DMS53 treated with DMSO at 0.1 percent for 48 hours (cell line): ENCODE results near the gene SPIB.
"Not testable (repeated sequence)": the region's sequence is repeated elsewhere in the genome, so short reads cannot be mapped to it uniquely, and the experiment has no call there.

ENCODE experiments used
- DNase-seq: peaks from one replicate; lab custom pipeline; 2025; ENCODE audit not compliant: unreplicated experiment; lab: John Stamatoyannopoulos, UW

Gene SPIB

GRCh38 chr19:50435221-50435620 lies 16.5 kb downstream of the SPIB start:
- no peak for DNase-seq

- DNase-seq, result no peak
These were observed 16.9 kb downstream of the SPIB start for GRCh38 chr19:50435627-50436026.

GRCh38 chr19:50437862-50438449 lies 19.2 kb downstream of the SPIB start:
- no peak for DNase-seq

- not testable (repeated sequence) for DNase-seq
These were observed 20.4 kb downstream of the SPIB start for GRCh38 chr19:50439130-50439529.

GRCh38 chr19:50444059-50444458 lies 25.3 kb downstream of the SPIB start:
- DNase-seq, result no peak

- DNase-seq, result no peak
These were observed 28.3 kb downstream of the SPIB start for GRCh38 chr19:50447053-50447452.

GRCh38 chr19:50447750-50448149 lies 29.0 kb downstream of the SPIB start:
- DNase-seq, result no peak

- no peak for DNase-seq
These were observed 30.6 kb downstream of the SPIB start for GRCh38 chr19:50449236-50449899.

- DNase-seq, result no peak
These were observed 31.9 kb downstream of the SPIB start for GRCh38 chr19:50450369-50451222.

GRCh38 chr19:50451223-50451534 lies 32.4 kb downstream of the SPIB start:
- no peak for DNase-seq

- DNase-seq, result no peak
These were observed 34.5 kb downstream of the SPIB start for GRCh38 chr19:50453243-50453642.

GRCh38 chr19:50455992-50456391 lies 37.3 kb downstream of the SPIB start:
- no peak for DNase-seq

GRCh38 chr19:50457300-50457699 lies 38.6 kb downstream of the SPIB start:
- no peak for DNase-seq

- no peak for DNase-seq
These were observed 39.8 kb downstream of the SPIB start for GRCh38 chr19:50458396-50459066.

GRCh38 chr19:50459067-50459456 lies 40.3 kb downstream of the SPIB start:
- no peak for DNase-seq

- DNase-seq, result no peak
These were observed 40.9 kb downstream of the SPIB start for GRCh38 chr19:50459638-50460037.

- DNase-seq, result no peak
These were observed 41.5 kb downstream of the SPIB start for GRCh38 chr19:50460161-50460765.

- peak; percentile 58 for DNase-seq
These were observed 42.5 kb downstream of the SPIB start for GRCh38 chr19:50461066-50461875.

GRCh38 chr19:50462970-50463369 lies 44.2 kb downstream of the SPIB start:
- DNase-seq, result no peak

- no peak for DNase-seq
These were observed 45.6 kb downstream of the SPIB start for GRCh38 chr19:50464348-50464747.
